NCI-H1436 (cell line): Measurements from ENCODE around the gene FOXO3.

ENCODE experiments used
- DNase-seq: peaks from one replicate; lab custom pipeline; 2025; lab: John Stamatoyannopoulos, UW

The FOXO3 gene

DNA sequence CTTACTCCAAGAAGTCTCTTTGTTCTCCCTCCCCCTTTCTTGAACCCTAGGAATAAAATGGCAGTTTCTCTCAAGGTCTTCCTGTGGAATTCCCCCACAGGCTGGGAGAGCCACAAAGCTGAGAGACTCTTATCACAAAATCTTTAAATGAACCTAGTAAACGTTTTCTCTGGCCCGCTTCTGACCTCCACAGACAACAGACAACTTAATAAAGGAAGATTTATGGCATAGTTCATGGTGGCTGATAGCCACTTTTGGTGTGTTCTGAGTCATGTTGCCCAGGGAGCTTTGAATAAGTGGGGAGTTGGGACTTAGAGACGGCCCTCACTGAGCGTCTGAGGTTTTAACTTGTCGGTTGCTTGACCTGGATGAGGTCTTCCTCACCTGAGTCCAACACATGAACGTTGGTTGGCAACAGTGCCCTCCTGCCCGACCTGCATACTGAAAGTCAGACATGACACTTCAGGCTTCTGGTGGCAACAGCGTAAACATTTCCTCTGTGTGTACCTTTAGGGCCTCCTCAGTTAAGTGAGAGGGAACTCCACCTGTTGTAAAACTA lies 124.1 kb downstream of the FOXO3 start:
- no peak for DNase-seq

DNA sequence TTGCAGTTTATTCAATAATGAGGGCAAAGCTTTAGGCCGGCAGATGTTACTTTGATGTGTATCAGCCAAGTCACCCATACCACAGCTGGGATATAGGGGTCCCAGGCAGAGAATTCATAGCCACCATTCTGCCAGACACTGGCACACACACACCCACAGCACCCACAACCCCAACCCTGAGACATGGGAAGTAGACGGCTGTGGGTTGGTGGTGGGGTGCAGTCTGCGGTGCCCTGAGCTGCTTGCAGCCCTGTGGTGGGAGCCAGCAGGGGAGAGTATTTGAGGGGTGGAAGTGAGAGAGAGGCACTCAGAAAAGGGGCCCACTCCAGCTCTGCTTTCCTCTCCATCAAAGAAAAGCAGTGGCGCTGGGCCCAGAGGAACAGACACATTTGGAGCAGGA lies 125.3 kb downstream of the FOXO3 start:
- DNase-seq, result no peak

DNA sequence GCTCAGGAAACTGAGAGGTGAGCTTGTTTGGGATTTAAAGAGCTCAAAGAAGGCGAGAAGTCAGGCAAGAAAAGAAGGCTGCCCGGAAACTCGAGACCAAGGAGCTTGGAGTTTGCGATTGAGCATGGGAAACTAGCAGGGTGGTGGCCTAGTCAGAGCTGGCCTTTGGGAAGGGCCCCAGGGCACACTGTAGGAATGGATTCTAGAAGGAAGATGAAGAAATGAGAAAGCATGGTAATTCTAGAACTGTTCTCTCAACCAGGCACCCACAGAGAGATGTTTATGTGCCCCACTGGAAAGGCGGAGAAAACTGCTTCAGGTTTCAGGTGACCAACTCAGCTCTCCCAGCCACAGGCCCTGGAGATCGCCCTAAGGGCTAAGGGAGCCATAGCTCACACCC lies 126.2 kb downstream of the FOXO3 start:
- DNase-seq, result no peak

DNA sequence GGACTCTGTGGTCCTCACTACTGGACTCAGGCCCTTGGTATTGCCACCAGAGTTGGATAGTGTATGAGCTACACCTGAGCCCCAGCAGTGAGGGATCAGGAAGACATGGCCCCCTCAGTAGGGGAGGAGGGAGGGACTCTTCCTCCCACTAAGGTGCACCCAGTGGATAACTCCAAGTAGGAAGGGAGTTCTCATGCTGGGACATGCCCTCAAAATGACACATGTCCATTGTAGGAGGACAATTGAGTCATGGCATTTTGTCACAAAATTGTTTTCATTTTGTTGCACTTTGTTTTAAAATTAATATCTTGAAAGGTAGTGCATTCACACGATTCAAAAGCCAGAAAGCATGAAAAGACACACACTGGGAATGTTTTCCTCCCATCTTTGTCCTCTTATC lies 127.2 kb downstream of the FOXO3 start:
- DNase-seq, result no peak

DNA sequence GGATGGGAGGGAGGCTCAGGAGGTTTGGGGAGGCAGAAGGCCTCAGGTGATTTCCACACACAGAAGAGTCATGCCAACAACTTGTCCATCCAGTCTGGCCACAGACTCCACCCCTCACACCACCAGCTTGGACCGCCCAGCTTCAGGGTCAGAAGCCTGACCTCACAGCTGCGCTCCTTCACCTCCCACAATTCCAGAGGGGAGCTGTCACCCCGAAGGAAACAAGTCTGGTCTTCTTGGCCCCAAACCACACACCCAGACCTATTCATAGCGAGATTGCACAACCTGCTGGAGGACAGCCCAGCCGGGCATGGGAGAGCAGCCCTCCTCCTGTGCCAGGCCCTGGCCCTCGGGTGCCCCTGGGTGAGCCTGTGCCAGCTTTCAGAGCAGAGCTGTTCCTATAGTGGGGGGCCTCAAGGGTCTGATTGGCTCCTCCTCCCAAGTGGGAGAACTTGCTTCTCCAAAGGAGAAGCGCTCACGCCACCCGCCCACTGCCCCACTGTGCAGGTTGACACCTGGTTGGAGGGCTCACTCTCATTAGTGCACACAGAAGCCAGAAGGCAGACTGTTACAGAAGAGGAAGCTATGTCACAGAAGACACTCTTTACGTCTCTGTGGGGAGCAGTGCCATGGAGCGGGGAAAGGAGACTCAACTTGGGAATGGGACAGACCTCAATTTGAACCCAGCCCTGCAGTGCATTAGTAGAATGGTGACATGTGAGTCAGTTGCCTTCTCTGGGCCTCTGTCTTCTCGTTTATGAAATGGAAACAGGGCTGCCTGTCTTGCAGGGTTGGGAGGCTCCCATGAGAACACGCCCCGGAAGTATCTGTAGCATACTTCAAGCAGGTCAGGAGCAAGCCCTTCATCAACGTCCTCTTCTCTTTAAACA lies 128.8 kb downstream of the FOXO3 start:
- no peak for DNase-seq

DNA sequence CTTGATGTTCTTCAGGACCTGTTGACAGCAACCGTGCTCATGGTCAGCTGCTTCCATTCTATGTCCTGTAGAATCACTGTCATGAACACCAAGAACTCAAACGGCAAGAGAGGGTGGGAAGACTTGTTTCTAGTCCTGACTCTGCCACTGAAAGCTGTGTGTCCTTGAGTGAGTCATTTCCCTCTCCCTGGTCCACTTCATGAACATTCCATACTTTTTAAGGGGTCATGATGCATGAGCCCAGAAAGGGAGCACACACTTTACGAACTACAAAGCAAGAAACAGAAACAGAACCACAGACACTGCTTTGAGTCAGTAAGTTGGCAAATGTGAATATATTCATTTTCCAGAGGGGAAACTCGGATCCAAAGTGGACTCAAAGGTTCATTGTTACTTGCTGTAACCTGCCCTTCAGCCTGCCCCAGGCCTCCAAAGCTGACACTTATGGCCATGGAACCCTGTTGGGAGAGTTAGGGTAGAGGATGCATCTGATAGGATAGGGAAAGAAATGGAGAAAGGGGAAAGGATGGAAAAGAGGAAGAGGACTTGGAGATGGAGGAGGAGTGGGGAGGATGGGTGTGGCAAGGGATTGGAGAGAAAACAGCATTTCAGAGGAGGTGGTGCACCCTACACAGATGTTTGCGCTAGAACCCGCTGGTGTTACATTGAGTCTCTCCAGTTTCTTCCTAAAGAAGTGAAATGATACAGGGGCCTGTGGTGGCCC lies 129.8 kb downstream of the FOXO3 start:
- DNase-seq, result no peak

DNA sequence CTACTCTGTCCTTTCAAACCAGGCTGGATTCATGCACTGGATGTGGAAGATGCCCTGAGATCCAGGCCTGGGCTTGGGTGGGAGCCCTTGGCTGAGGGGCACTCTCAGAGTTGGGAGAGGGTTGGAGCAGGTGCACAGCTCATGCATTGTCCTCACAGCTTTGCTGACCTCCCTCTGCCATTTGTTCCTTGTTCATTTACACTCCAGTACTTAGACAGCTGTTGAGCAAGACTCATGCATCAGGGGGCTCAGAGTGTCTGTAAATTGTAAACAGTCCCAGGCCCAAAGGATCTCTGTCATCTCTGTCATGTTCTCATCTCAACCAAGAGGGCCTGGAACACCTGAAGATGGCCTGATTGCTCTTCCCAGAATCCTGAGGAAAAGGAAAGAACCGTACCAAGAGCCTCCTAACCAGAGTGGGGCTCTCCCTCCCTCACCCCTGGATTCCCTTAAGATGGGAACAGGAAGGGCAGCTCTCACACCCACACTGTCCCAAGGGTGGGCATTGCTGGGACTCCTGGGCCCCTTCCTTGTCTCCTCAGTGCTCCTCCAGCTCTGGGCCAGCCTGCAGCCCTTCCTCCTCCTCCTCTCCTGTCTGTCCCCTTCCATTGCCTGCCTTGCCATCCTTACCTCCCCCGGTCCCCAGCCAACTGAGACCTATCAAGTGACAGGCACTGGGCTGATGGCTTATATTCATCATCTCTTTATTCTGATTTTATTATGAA lies 132.9 kb downstream of the FOXO3 start:
- DNase-seq, result no peak

DNA sequence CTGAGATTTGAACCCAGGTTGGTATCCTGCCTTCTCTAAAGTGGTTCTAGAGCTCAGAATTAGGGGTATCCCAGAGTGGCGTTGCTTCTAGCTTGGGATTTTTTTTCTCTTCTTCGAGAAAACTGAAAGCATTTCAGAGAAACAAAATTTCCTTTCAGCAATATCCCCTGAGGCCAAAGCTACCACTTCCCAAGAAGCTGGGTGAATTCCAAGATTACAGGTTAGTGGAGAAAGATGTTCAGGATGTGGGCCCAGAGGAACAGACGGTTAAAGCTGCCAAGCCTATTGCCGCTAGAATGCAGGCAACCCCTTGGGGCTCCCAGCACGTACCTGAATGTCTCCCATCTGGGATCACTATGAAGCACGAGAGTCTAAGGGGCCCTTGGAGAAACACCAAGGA lies 134.1 kb downstream of the FOXO3 start:
- no peak for DNase-seq

DNA sequence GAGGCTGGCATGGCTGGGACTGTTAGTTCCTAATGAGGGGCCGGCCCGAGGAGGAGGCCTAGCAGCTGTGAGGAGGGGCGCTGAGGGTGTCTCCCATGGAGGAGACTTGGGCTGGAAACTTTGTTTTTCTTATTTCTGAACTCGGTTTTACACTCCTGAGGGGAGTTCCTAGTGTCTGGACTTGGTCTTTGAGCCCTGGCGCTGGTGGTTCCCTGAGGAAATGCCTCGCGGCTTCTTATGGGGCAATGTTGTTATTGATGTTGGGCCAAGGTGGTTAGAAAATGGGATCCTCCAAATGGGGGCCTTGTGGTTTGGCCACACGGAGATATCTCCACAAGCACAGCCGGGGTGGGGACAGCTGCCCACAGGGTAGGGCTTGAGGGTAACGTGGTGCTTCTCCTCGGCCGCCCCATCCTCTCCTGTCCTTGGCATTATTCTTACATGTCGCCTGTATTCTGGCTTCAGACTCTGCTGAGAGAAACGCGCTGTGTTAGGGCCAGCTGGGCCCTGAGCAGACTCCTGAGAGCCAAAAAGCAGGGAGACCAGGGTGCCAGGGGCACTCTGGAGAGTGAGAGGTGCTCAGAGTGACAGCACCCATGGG lies 136.9 kb downstream of the FOXO3 start:
- DNase-seq, result no peak

DNA sequence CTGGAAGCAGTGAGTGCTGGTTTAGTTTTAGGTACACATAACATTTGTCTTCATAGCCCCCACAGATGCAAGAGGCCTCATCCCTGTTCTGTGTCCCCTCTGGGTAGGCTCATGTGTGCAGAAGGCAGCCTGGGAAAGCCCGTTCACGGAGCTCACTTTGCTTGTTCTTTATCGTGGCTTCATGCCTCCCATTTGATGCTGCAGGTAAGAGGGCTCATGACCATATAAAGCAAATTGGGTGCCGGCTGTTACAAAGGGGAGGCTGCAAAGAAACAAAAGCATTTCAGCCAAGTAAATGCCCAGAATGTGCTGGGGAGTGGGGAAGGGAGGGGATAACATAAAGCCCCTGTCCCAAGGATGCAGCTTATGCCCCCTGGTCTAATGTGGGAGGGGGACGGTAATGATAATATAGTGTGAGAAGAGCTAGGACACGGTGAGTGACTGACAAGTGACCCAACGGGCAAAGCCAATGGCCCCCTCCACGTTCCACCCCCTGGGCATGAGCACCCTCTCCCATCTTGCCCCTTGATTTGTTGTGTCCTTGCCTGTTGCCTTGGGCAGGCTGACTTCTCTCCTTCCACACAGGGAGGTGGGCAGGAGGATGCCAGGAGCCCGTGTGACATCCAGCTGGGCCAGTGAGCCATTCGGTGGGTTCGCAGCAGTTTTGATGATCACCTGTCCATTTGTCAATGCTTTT lies 138.0 kb downstream of the FOXO3 start:
- no peak for DNase-seq

DNA sequence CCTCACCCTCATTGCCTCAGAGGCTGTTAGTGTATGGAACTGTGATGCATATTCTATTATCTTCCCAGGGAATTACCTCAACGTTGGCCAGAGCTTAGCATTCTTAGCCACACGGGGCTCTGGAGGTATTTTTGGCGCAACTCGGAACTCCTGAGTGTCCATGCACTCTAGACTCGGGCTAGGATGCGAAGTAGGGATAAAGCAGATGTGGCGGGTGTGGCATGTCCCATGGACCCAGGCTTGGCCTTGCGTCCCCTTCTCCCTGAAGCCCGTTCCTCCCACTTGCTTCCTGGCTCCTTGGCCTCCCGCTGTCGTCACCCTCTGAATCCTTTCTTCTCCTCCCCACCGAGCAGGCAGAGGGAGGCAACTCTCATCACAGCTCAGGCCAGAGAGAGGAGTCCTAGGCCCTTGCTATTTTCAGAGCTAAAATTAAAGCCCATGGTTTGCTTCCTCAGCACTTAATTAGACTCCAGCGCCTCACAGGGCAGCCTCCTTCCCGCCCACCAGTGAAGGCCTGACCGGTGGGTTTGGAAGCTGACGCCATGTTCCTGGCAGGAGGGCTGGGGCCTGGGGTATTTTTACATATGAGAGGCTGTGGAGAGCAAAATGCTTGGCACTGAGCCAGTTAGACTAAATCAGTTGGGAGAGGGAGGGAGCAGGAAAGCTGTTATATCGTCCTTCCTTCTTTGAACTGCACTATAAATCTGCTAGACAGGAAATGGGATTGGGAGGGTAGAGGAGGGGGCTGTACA lies 138.7 kb downstream of the FOXO3 start:
- no peak for DNase-seq

DNA sequence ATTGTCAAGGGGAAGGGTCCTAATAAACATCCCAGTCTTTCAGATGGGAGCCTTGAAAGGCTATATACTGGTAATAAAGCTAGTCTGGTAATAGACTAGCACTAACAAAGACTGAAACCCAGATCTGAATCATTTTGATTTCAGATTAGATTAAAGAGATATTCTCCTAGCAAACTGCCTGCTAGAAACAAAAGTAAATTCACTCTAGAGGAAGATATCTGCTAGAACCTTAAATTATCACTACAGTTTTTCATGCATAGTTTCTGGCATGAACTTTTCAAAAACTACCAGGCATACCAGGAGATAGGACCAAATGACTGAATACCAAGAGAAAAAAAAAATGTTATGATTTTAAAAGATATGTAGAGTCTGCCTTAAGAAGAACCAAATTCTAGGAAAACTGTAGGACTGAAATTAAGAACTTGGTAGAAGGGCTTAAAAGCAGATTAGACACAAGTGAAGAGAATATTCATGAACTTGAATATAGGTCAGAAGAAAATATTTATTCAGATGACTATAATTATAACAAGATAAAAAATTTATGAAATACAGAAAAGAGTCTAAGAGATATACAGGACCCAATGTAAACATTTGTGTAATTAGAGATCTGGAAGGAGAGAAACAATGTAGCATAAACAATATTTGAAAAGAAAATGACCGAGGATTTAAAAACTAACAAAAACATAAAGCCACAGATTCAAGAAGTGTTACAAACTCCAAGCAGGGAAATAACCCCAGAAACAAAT lies 141.6 kb downstream of the FOXO3 start:
- DNase-seq, result no peak

DNA sequence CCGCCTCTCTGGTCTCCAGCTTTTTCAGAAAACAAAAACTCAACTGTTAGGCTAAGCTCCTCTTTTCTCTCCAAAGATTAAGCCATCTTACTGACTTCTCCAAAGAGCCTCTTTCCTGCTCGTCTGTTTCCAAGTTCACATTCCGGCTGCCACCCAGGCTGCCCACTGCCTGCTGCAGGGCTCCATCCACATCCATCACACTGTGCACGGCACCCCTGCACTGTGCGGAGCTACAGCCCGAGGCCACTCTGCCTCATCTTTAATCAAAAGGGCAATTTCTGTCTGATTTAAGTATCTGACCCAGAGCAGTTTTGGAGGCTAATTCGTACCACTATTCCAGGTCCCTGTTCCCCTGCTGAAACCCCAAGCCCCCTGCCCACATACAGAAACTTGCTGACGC lies 145.9 kb downstream of the FOXO3 start:
- no peak for DNase-seq

DNA sequence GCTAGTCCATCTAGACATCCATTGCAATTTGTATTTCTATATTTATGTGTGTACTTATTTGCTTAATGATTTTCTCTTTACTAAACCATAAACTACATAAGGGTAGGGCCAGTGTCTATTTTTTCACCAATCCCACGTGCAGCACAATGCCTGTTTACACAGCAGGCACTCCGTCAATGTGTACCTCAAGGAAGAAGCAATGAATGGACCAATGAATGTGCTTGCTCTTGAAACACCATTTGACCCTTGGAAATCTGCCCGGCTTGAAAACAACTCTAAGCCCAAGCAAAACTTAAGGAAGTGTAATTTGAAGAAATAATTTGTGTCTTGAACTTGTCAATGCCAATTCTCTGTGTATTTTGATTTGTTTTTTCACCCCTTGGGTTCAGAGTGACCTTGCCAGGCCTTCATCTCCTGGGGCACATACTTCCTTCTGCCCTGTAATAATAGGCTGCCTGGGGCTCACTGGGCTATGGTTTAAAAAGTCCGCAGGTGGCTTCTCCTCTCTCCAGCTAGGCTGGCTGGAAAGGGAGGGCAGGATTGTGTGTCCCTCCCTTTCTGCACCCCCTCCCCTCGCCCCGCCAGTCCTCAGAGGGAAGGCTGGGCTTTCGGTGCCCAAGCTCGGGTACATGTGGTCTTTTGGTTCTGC lies 146.7 kb downstream of the FOXO3 start:
- DNase-seq, result no peak

DNA sequence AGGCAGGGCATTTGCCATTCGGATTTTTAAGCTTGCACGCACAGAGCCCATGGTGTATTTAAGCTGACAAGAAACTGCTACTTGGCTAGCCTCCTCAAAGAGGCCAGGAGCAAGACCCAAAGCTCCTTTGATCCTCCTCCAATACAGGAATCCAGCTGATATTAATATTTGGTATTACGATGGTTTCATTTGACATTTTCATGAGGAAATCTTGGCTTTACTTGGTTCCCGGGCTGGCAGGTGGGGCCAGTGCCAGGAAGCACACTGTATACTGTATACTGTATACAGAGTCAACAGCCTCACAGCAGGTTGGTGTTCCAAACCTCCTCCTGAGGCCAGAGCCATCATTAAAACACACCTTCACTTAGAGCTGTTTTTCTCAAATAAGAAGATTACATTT lies 149.3 kb downstream of the FOXO3 start:
- DNase-seq, result no peak

DNA sequence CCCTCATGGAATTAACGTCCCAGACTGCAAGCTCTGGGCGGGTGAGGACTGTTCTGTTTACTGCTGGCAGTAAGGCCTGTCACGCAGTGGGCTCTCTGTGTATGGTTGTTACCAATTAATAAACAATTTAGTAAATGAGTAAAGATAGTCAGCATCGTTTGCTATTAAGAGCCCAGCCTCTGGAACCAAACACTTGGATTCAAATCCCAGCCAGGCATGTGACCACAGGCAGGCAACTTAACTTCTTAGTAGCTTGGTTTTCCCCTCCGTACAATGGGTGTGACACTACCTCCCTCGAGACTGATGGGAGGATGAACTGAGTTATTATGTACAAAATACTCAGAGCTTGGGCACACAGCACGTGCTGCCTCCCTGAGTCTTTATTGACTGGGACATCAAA lies 149.8 kb downstream of the FOXO3 start:
- no peak for DNase-seq

DNA sequence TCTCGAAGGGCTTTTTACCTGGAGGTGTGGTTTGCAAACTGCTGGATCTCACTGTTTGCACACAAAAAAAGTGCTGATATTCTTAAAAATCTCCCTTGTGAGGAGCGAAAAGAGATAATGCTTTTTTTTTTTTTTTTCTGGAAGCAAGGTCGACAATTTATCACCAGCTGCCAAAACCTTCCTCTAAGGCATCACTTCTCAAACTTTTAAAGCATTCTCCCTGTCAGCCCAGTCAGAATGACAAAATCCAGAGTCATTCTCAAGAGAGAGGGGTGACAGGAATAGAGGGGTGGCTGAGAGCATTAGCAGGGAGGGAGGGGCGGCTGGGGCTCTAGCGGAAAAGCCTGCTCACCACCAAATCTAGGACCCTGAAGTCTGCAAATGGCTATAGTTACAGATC lies 150.4 kb downstream of the FOXO3 start:
- no peak for DNase-seq

DNA sequence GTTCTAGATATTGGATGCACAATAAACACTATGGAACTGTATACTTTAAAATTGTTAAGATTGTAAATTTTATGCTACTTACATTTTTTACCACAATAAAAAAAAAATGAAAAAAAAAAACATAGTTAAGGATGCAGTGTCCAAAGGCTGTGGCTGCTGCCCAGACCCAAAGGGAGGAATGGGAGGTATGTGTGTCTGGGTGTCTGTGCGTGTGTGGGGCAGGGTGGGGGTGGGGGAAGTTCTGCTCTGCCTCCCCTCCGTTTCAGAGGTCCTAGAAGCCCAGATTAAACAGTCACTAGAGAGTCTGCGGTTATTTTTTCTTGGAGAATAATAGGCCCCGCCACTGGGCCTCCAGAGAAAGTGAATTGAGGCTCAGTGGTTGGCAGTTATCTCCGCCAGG lies 151.1 kb downstream of the FOXO3 start:
- no peak for DNase-seq

DNA sequence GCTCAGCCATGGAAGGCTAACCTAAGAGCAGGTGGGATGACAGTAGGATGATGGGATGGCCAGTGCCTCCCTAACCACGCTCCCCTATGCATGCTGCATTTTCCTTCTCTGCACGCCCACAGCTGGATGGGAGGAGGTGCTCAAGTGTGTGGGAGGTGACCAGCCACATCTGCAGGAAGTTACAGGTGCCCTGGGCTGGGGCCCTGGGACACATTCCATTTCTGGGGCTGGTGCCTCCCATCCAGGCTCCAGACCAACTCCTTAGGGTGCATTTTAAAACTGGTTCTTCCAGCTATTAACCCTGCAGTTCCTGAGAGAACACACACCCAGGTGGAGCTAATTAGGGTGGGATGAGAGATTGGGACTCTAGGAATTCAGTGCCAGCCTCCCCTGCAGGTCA lies 152.2 kb downstream of the FOXO3 start:
- DNase-seq, result no peak
